Suppressor macrophage (primary cell): ENCODE measurements around the gene ZNF277.
"Not testable (repeated sequence)": the region's sequence is repeated elsewhere in the genome, so short reads cannot be mapped to it uniquely, and the experiment has no call there.

ENCODE experiments used
- DNase-seq, 4 experiments: peaks; one replicate each; pipeline ENCODE4 v3.0.0-alpha.2; 2020 to 2022

Gene ZNF277

GRCh38 chr7:112296432-112296831, 89.9 kb downstream of the ZNF277 start:
- no peak for DNase-seq

- DNase-seq: no peak
These were observed 91.2 kb downstream of the ZNF277 start for GRCh38 chr7:112297681-112298080.

DNA sequence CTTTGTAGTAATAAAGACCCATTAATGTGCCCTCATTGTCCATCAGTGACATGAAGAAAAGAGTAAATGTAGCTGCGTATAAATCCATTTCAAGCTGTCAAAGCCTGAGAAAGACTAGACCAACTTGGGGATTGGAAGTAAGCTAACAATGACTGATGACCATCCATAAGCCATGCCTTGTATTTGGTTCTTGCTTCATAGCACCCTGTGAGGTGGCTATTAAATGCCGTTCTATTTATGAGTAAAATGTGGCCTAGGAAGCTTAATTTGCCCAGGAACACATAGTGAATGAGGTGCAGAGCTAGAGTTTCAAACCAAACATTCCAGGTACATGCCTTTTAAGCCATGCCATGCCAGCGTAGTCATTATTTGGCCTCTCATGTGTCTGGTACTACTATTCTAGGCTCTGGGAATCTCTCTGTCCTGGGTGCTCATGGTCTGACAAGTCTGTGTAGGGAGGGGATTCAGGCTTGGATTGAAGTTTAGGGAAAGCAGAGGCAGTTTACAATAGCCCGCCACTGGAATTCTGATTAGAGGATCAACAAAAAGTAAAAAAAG, 92.1 kb downstream of the ZNF277 start:
- DNase-seq: no peak

DNA sequence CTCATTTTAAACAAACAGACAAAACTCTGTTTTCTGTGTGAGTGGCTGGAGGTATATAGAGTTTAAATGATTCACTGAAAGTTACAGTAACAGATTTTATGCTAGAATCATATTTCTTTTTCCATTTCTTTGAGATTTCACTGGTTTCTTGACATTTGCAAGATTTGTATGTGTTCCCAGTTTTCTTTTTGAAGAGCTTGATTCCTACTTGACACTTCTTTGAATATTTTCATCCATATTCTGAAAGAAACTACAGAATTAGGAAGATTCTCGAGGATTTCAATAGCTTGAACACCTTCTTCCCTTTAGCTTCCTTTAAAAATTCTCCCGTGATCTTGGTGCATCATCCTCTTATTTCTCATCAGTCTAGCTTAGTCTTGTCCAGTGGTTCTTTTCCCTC, 93.6 kb downstream of the ZNF277 start:
- DNase-seq: no peak

GRCh38 chr7:112300831-112301407, 94.4 kb downstream of the ZNF277 start:
- DNase-seq: no peak

- no peak for DNase-seq
These were observed 96.1 kb downstream of the ZNF277 start for GRCh38 chr7:112302566-112302965.

DNA sequence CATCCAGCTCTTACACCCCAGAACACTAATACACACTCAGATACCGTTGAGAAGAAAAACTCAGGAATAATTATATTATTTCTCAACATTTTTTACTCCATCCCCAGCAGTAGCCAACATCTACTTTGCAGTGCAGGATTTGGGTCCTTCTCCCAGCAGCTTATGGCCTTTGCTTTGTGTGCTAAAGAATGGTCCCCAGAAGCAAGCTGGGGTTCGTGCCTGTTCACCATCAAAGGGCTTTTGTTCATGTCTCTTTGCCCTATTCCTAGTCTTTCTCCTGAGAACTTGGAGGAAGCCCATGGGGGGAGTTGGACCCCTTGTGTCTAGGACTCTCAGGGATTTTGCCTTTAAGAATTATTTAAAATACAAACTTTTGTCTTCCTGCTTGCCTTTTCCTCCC, 100.4 kb downstream of the ZNF277 start:
- DNase-seq: no peak

DNA sequence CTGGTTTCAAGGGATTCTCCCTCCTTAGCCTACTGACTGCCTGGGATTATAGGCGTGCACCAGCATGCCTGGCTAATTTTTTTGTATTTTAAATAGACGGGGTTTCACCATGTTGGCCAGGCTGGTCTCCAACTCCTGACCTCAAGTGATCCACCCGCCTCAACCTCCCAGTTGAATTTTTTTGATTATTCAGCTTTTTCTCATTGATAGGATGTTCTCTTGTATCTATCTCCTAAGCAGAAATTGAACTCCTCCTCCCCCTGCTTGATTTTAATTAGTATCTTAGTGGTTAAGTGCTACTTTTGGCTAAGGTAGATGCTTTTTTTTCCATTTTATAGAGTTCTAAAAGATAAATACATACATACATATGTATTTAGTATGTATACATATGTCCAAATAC, 101.0 kb downstream of the ZNF277 start:
- no peak for DNase-seq

DNA sequence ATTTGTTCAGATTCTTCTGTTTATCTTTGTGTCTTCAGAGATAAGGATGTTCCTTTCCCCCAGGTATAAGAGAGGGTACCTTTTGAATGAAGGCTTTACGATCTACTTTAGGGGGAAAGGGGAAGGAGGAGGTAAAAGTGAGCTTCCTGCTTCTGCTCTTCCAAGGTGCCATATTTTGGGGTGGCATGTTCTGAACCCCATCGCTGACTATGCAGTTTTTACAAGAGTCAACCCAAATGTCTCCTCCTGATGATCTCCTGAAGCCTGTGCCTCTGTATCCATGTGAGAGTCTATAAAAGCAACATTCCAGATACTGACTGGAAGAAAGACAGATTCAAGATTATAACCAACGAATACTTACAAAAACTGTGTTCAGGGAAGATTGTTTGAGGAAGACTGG, 102.5 kb downstream of the ZNF277 start:
- no peak for DNase-seq

GRCh38 chr7:112316803-112317202, 110.3 kb downstream of the ZNF277 start:
- not testable (repeated sequence) for DNase-seq

- no peak for DNase-seq
These were observed 115.6 kb downstream of the ZNF277 start for GRCh38 chr7:112322070-112322469.

- no peak for DNase-seq
These were observed 121.1 kb downstream of the ZNF277 start for GRCh38 chr7:112327566-112327965.

DNA sequence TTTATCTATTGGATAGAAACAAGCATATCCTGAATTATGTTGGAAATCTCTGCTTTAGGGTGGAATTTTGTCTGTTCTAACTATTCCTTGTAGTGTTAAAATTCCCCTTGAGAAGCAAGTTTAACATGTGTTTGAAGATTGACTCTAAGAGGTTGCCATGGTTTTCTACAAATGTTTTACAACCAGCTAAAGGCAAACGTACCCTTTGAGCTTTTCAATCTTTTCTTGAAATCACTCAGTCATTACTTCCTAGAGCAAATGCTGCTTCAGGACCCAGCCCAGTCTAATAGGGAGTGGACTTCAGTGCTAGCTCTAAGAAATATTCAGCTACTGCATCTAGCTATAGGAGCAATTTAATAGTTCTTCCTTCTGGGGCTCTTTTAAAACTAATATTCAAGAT, 125.0 kb downstream of the ZNF277 start:
- DNase-seq: no peak

DNA sequence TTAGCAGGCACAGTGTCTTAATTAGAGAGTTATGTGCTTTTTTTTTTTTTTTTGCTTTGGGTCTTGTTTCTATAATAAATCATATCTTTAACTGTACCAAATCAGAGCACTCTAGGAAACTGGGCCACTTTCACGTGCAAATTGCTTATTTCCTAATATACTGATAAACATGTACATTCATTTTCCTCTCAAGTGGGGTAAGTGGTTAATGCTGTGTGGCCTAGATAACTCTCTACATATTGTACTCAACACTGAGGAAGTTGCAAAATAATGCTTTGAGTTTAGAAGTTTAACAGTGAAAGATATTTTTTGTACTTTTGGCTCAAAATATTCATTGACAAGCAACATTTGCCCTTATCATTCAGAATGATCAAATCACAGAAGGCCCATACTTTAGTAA, 127.9 kb downstream of the ZNF277 start:
- DNase-seq: no peak

- no peak for DNase-seq
These were observed 129.8 kb downstream of the ZNF277 start for GRCh38 chr7:112336261-112336660.

- DNase-seq: no peak
These were observed 130.6 kb downstream of the ZNF277 start for GRCh38 chr7:112336936-112337576.

- no peak for DNase-seq
These were observed 131.4 kb downstream of the ZNF277 start for GRCh38 chr7:112337892-112338291.

- no peak for DNase-seq
These were observed 132.3 kb downstream of the ZNF277 start for GRCh38 chr7:112338786-112339185.

DNA sequence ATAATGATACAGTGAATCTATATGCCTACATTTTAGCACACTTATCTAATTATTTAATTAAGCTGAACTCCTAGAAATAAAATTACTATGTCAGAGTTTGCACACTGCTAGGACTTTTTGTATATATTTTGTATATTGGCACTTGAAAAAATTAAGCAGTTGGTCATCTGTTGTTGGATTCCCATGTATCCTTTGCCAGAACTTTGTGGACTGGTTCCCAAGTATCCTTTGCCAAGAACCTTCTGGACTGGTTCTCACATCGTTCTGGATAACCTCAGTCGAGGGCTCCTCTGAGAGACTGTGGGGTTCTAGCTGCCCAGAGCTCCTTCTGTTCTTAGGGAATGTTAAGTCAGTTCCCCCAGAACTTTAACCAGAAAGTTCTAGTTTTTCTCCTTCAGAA, 135.0 kb downstream of the ZNF277 start:
- DNase-seq: no peak

DNA sequence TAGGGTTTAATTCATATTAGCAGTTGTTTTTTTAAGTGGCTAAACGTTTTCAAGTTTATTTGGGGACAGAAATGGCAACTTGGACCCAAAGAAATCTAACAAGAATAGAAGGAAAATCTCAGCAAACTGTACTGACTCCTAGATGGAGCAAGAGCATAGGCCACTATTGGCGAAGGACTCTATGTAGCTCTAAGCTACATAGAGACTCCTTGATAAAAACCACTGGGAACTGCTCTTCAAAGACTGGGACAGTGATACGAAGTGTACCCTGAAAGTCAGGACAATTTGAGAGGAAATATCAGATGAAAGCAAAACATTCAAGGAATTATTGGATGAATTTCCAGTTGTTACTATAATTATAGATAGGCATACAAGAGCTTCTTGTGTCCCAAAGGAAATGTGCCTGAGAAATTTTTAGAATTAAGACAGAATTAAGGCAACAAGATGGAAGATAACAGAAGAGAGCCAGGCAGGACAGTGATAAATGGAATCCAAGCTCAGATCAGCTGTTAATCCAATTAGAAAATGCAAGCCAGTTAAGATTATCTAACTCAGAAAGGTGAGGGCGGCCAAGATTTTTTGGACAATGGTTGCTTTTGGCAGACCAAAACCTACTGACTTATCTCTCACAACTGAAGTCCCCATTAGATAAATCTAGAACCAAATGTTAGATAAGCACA, 140.0 kb downstream of the ZNF277 start:
- no peak for DNase-seq

DNA sequence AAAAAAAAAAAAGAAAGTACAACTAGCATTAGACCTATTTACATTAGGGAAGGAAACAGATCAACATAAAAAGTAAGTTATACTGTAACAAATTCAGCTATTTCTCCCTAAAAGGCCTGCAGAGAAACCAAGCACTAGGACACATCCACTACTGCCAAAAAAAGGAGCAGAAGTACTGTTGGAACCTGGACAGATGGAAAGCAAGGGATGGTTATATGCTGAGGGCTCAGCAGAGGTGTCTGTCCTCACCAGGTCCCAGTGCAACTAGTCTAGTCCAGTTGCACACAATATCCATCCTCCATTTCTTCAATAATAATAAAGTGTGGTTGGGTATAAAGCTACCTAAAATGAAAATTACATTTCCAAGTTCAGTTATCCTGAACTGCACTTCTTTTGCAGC, 140.6 kb downstream of the ZNF277 start:
- DNase-seq: no peak

GRCh38 chr7:112350585-112350984, 144.1 kb downstream of the ZNF277 start:
- no peak for DNase-seq

GRCh38 chr7:112356596-112356995, 150.1 kb downstream of the ZNF277 start:
- no peak for DNase-seq

- DNase-seq: no peak
These were observed 150.6 kb downstream of the ZNF277 start for GRCh38 chr7:112357136-112357535.
